ENCODE measurements around the gene FBXW11. TPM values are rescaled to one million over a fixed set of nuclear protein-coding genes. Genes with fewer than 3 reads are reported as not detected.
"Not testable (repeated sequence)": the region's sequence is repeated elsewhere in the genome, so short reads cannot be mapped to it uniquely, and the experiment has no call there.

The FBXW11 gene
- total RNA-seq, 1 donor from 2014 or later = 52.7 TPM

- intact Hi-C loops (cut with micrococcal nuclease) = loop anchor here (1.0 to 2.0 kb wide), 2 partner anchors 10 to 28 kb away; partner anchors contain the start of gene FBXW11
- peaks cover 29% of the 10 kb centered on the region for H3K36me3 Mint-ChIP-seq (ENCODE audit: low read depth)
- ChIA-PET CTCF (no interaction called here), POLR2A (interaction anchor here (0.7 to 2.5 kb wide), 5 partner anchors 10 to 1704 kb away, joined by 3 to 8 read pairs (median 6); partner anchors contain the start of gene FBXW11)
- H3K4me1 Mint-ChIP-seq = peaks cover 85% of the 10 kb centered on the region
- ATAC-seq (ENCODE audit: low read depth) (peak; percentile 81), DNase-seq (no peak)
- H3K4me3 Mint-ChIP-seq = peak overlapping the region; percentile 65
- H3K9me3 Mint-ChIP-seq = peaks cover 19% of the 10 kb centered on the region
- no peaks in the 10 kb centered on the region for H3K27me3 Mint-ChIP-seq
- no peak for TF ChIP-seq CTCF (IDR thresholded peaks at IDR 0.05)
- H3K27ac Mint-ChIP-seq = peak overlapping the region; percentile 86
These were observed 27.9 kb downstream of the FBXW11 start for GRCh38 chr5:171978519-171978918.

GRCh38 chr5:171978016-171978415 lies 28.4 kb downstream of the FBXW11 start:
- no peak for TF ChIP-seq CTCF (IDR thresholded peaks at IDR 0.05)
- Mint-ChIP-seq H3K36me3 (ENCODE audit: low read depth) (peaks cover 33% of the 10 kb centered on the region), H3K9me3 (peaks cover 19% of the 10 kb centered on the region), H3K27ac (peak overlapping the region; percentile 86), H3K27me3 (no peaks in the 10 kb centered on the region), H3K4me1 (peaks cover 85% of the 10 kb centered on the region), H3K4me3 (peak overlapping the region; percentile 65)
- ChIA-PET POLR2A (interaction anchor here (0.9 to 2.5 kb wide), 6 partner anchors 10 to 28 kb away, joined by 3 to 8 read pairs (median 4); partner anchors contain the start of gene FBXW11), CTCF (interaction anchor here (1.2 kb wide), 1 partner anchor 66 kb away, joined by 4 read pairs; no protein-coding TSS in a partner anchor)
- intact Hi-C loops (cut with micrococcal nuclease) = loop anchor here (1.0 to 2.0 kb wide), 2 partner anchors 10 to 29 kb away; partner anchors contain the start of gene FBXW11
- peak; percentile 20 for ATAC-seq (ENCODE audit: low read depth)
- DNase-seq = no peak

- peak; percentile 23 for ATAC-seq (ENCODE audit: low read depth)
- H3K36me3 Mint-ChIP-seq (ENCODE audit: low read depth) = peaks cover 30% of the 10 kb centered on the region
These were observed 29.0 kb downstream of the FBXW11 start for GRCh38 chr5:171977244-171977950.

GRCh38 chr5:171975877-171976667 lies 30.4 kb downstream of the FBXW11 start:
- no peak for ATAC-seq (ENCODE audit: low read depth)
- no peak for DNase-seq
- peak overlapping the region; percentile 86 for H3K27ac Mint-ChIP-seq
- POLR2A ChIA-PET = interaction anchor here (0.5 to 2.1 kb wide), 2 partner anchors 30 to 992 kb away, joined by 3 to 8 read pairs; partner anchors contain the start of gene FBXW11
- H3K9me3 Mint-ChIP-seq = peaks cover 13% of the 10 kb centered on the region
- no peak for TF ChIP-seq CTCF (IDR thresholded peaks at IDR 0.05)
- CTCF ChIA-PET = no interaction called here
- intact Hi-C loops (cut with micrococcal nuclease) = loop anchor here (2.0 kb wide), 1 partner anchor 13 kb away; no protein-coding TSS in a partner anchor
- H3K4me3 Mint-ChIP-seq = peak overlapping the region; percentile 1
- peaks cover 25% of the 10 kb centered on the region for H3K36me3 Mint-ChIP-seq (ENCODE audit: low read depth)
- H3K4me1 Mint-ChIP-seq = peaks cover 81% of the 10 kb centered on the region
- H3K27me3 Mint-ChIP-seq = no peaks in the 10 kb centered on the region

More at GRCh38 chr5:171977244-171977950, 29.0 kb downstream of the FBXW11 start:
- peak overlapping the region; percentile 86 for H3K27ac Mint-ChIP-seq
- not testable (repeated sequence) for DNase-seq, H3K27me3 Mint-ChIP-seq
- ChIA-PET POLR2A (interaction anchor here (0.9 to 2.5 kb wide), 6 partner anchors 9 to 29 kb away, joined by 3 to 8 read pairs (median 4); partner anchors contain the start of gene FBXW11), CTCF (interaction anchor here (1.2 kb wide), 1 partner anchor 65 kb away, joined by 4 read pairs; no protein-coding TSS in a partner anchor)
- H3K4me3 Mint-ChIP-seq = peak overlapping the region; percentile 65
- peaks cover 84% of the 10 kb centered on the region for H3K4me1 Mint-ChIP-seq
- H3K9me3 Mint-ChIP-seq = peaks cover 19% of the 10 kb centered on the region
- intact Hi-C loops (cut with micrococcal nuclease) = loop anchor here (2.0 kb wide), 1 partner anchor 15 kb away; no protein-coding TSS in a partner anchor

GRCh38 chr5:171975262-171975876 lies 31.1 kb downstream of the FBXW11 start:
- POLR2A ChIA-PET = no interaction called here
- H3K9me3 Mint-ChIP-seq = peaks cover 17% of the 10 kb centered on the region
- no peaks in the 10 kb centered on the region for H3K27me3 Mint-ChIP-seq
- H3K27ac Mint-ChIP-seq = peak overlapping the region; percentile 81
- peaks cover 30% of the 10 kb centered on the region for H3K36me3 Mint-ChIP-seq (ENCODE audit: low read depth)
- no peak for ATAC-seq (ENCODE audit: low read depth)
- no peak overlapping the region for H3K4me3 Mint-ChIP-seq
- DNase-seq = no peak
- H3K4me1 Mint-ChIP-seq = peaks cover 82% of the 10 kb centered on the region
- TF ChIP-seq CTCF (IDR thresholded peaks at IDR 0.05) = no peak
- intact Hi-C loops (cut with micrococcal nuclease) = no loop called here
- CTCF ChIA-PET = interaction anchor here (0.7 kb wide), 1 partner anchor 11 kb away, joined by 3 read pairs; no protein-coding TSS in a partner anchor
